ENCODE results near the gene TCF15. TPM values are rescaled to one million over a fixed set of nuclear protein-coding genes. Genes with fewer than 3 reads are reported as not detected.

TCF15 gene
- total and polyA plus RNA-seq, 2 of the 13 experiments (the other 11 are each of a cell fraction or from before 2014, with no cell fraction given) = not detected

GRCh38 chr20:653590-654416 lies 43.7 kb upstream of the TCF15 start (continued):
- no peak for TF ChIP-seq ZNF687 (CRISPR knock-in tag; IDR thresholded peaks at IDR 0.05)
- peak; percentile 95; the same call in 1 of the 2 replicates for TF ChIP-seq SSRP1 (CRISPR knock-in tag; IDR thresholded peaks at IDR 0.05)
- no peak; the same call in 1 of the 2 replicates for TF ChIP-seq CHCHD3 (CRISPR knock-in tag; IDR thresholded peaks at IDR 0.05)
- TF ChIP-seq ZNF761 (CRISPR knock-in tag; conservative IDR thresholded peaks at IDR 0.05) = no peak; the same call in 1 of the 2 replicates
- 0 out of 2 replicates have a peak, but pooled peaks have one; percentile 67 for TF ChIP-seq ZNF251 (CRISPR knock-in tag; IDR thresholded peaks at IDR 0.05)
- TF ChIP-seq GPBP1L1 (CRISPR knock-in tag; IDR thresholded peaks at IDR 0.05) = no peak
- no peak for TF ChIP-seq HBP1 (CRISPR knock-in tag; IDR thresholded peaks at IDR 0.05; ENCODE audit: low read depth)
- TF ChIP-seq KLF11 (CRISPR knock-in tag; IDR thresholded peaks at IDR 0.05) = no peak
- peak; percentile 60; the same call in 1 of the 2 replicates for TF ChIP-seq ZNF644 (CRISPR knock-in tag; IDR thresholded peaks at IDR 0.05; ENCODE audit: low read depth)
- TF ChIP-seq KMT2B (CRISPR knock-in tag; IDR thresholded peaks at IDR 0.05) = no peak; the same call in 1 of the 2 replicates
- TF ChIP-seq ZNF143 (CRISPR knock-in tag; IDR thresholded peaks at IDR 0.05) = peak; percentile 26; the same call in 1 of the 2 replicates
- peak; percentile 77; the same call in 1 of the 2 replicates for TF ChIP-seq NR0B2 (CRISPR knock-in tag; IDR thresholded peaks at IDR 0.05)
- peak; percentile 4; the same call in 1 of the 2 replicates for TF ChIP-seq ZFP90 (CRISPR knock-in tag; IDR thresholded peaks at IDR 0.05; ENCODE audit: borderline replicate concordance)
- peak; percentile 76; the same call in 1 of the 2 replicates for TF ChIP-seq ZNF75D (CRISPR knock-in tag; IDR thresholded peaks at IDR 0.05; ENCODE audit: borderline replicate concordance)
- TF ChIP-seq FOXA1 (IDR thresholded peaks at IDR 0.05) = no peak
- TF ChIP-seq FOXA1 (CRISPR knock-in tag; IDR thresholded peaks at IDR 0.05) = 0 out of 2 replicates have a peak, but pooled peaks have one; percentile 29
- 0 out of 2 replicates have a peak, but pooled peaks have one; percentile 24 for TF ChIP-seq ZNF136 (CRISPR knock-in tag; IDR thresholded peaks at IDR 0.05; ENCODE audit: low read depth)
- peak; percentile 66; the same call in 1 of the 2 replicates for TF ChIP-seq ZNF44 (CRISPR knock-in tag; IDR thresholded peaks at IDR 0.05)
- TF ChIP-seq JUNB (CRISPR knock-in tag; IDR thresholded peaks at IDR 0.05; ENCODE audit: borderline replicate concordance) = 0 out of 2 replicates have a peak, but pooled peaks have one; percentile 34
- no peak for TF ChIP-seq BORCS8-MEF2B (CRISPR knock-in tag; IDR thresholded peaks at IDR 0.05)

Data from HepG2 (cell line).